ENCODE data around the gene ERO1B.
"Not testable (repeated sequence)": the region's sequence is repeated elsewhere in the genome, so short reads cannot be mapped to it uniquely, and the experiment has no call there.

The ERO1B gene

GRCh38 chr1:236242568-236242967, 39.2 kb downstream of the ERO1B start:
- DNase-seq, result no peak

GRCh38 chr1:236240675-236241074, 41.1 kb downstream of the ERO1B start:
- no peak for DNase-seq

GRCh38 chr1:236239092-236239585, 42.6 kb downstream of the ERO1B start:
- DNase-seq, result no peak

GRCh38 chr1:236235116-236235515, 46.6 kb downstream of the ERO1B start:
- no peak for DNase-seq

- peak; percentile 42 for DNase-seq
Observed at GRCh38 chr1:236228411-236228810, 53.3 kb downstream of the ERO1B start.

GRCh38 chr1:236222632-236223031, 59.1 kb downstream of the ERO1B start:
- no peak for DNase-seq

- no peak for DNase-seq
Observed at GRCh38 chr1:236220473-236220872, 61.3 kb downstream of the ERO1B start.

- no peak for DNase-seq
Observed at GRCh38 chr1:236214761-236215160, 67.0 kb downstream of the ERO1B start.

- no peak for DNase-seq
Observed at GRCh38 chr1:236213534-236213933, 68.2 kb downstream of the ERO1B start.

GRCh38 chr1:236211815-236212214, 69.9 kb downstream of the ERO1B start:
- DNase-seq, result no peak

GRCh38 chr1:236209713-236210112, 72.0 kb downstream of the ERO1B start:
- no peak for DNase-seq

GRCh38 chr1:236209185-236209584, 72.6 kb downstream of the ERO1B start:
- DNase-seq, result no peak

GRCh38 chr1:236207569-236207968, 74.2 kb downstream of the ERO1B start:
- no peak for DNase-seq

GRCh38 chr1:236207121-236207520, 74.6 kb downstream of the ERO1B start:
- no peak for DNase-seq

- peak; percentile 14 for DNase-seq
Observed at GRCh38 chr1:236206548-236206947, 75.2 kb downstream of the ERO1B start.

GRCh38 chr1:236204656-236205055, 77.1 kb downstream of the ERO1B start:
- no peak for DNase-seq

GRCh38 chr1:236204039-236204438, 77.7 kb downstream of the ERO1B start:
- DNase-seq, result no peak

- DNase-seq, result no peak
Observed at GRCh38 chr1:236201786-236202185, 80.0 kb downstream of the ERO1B start.

GRCh38 chr1:236200925-236201324, 80.8 kb downstream of the ERO1B start:
- DNase-seq, result no peak

GRCh38 chr1:236193184-236193583, 88.6 kb downstream of the ERO1B start:
- DNase-seq, result no peak

- not testable (repeated sequence) for DNase-seq
Observed at GRCh38 chr1:236188084-236188483, 93.7 kb downstream of the ERO1B start.

GRCh38 chr1:236186471-236186870, 95.3 kb downstream of the ERO1B start:
- not testable (repeated sequence) for DNase-seq

- DNase-seq, result peak; percentile 57
Observed at GRCh38 chr1:236185687-236186086, 96.1 kb downstream of the ERO1B start.

- no peak for DNase-seq
Observed at GRCh38 chr1:236181059-236181458, 100.7 kb downstream of the ERO1B start.

GRCh38 chr1:236179634-236180033, 102.1 kb downstream of the ERO1B start:
- DNase-seq, result no peak
